ENCODE data around the gene TTYH3. TPM values are rescaled to one million over a fixed set of nuclear protein-coding genes. Genes with fewer than 3 reads are reported as not detected.

The TTYH3 gene
- total and polyA plus RNA-seq, 2 experiments from 2014 or later: 46.3 to 108 TPM

- Histone ChIP-seq H4K20me1 (ENCODE audit: insufficient read depth, poor library complexity, severe bottlenecking) (no peaks in the 10 kb centered on the region), H3K9me3 (ENCODE audit: low read depth) (no peaks in the 10 kb centered on the region), H3K4me1 (ENCODE audit: insufficient read depth) (peaks cover under 1% of the 10 kb centered on the region), H3K9me2 (replicated peaks; ENCODE audit: insufficient read depth) (no peaks in the 10 kb centered on the region), H2AFZ (no peak overlapping the region), H3K4me3 (no peak overlapping the region), H3K79me2 (no peaks in the 10 kb centered on the region), H3K27ac (no peak overlapping the region), H3K27me3 (no peaks in the 10 kb centered on the region), H3K4me2 (no peak overlapping the region), H3K36me3 (replicated peaks; ENCODE audit: insufficient read depth, low read depth) (no peaks in the 10 kb centered on the region)
- DNase-seq (ENCODE audit: low spot score): no peak
- 94% methylated on average over 11 of the region's 11 CpGs for WGBS (ENCODE audit: low lambda C conversion rate, missing lambda C conversion rate)
- no peak for TF ChIP-seq CTCF (IDR thresholded peaks at IDR 0.05; ENCODE audit: poor library complexity)
- TF ChIP-seq EZH2 (IDR thresholded peaks at IDR 0.05; ENCODE audit: borderline replicate concordance): no peak
- no peak for TF ChIP-seq EZH2phosphoT487 (IDR thresholded peaks at IDR 0.05; ENCODE audit: low read depth, severe bottlenecking, unreplicated experiment)
These were observed 29.9 kb upstream of the TTYH3 start for GRCh38 chr7:2601907-2602306.

GRCh38 chr7:2602406-2603043 is 29.3 kb upstream of the TTYH3 start:
- no peak overlapping the region for H2AFZ ChIP-seq
- WGBS (ENCODE audit: low lambda C conversion rate, missing lambda C conversion rate): 94% methylated on average over 19 of the region's 19 CpGs
- no peak overlapping the region for H3K4me2 ChIP-seq
- TF ChIP-seq EZH2 (IDR thresholded peaks at IDR 0.05; ENCODE audit: borderline replicate concordance) (no peak), CTCF (IDR thresholded peaks at IDR 0.05; ENCODE audit: poor library complexity) (no peak), EZH2phosphoT487 (IDR thresholded peaks at IDR 0.05; ENCODE audit: low read depth, severe bottlenecking, unreplicated experiment) (no peak)
- no peak overlapping the region for H3K4me3 ChIP-seq
- no peak for DNase-seq (ENCODE audit: low spot score)
- H3K36me3 ChIP-seq (replicated peaks; ENCODE audit: insufficient read depth, low read depth): no peaks in the 10 kb centered on the region
- no peak overlapping the region for H3K27ac ChIP-seq
- no peaks in the 10 kb centered on the region for H3K79me2 ChIP-seq
- H3K9me3 ChIP-seq (ENCODE audit: low read depth): no peaks in the 10 kb centered on the region
- H3K9me2 ChIP-seq (replicated peaks; ENCODE audit: insufficient read depth): no peaks in the 10 kb centered on the region
- H3K4me1 ChIP-seq (ENCODE audit: insufficient read depth): peaks cover 5% of the 10 kb centered on the region
- no peaks in the 10 kb centered on the region for H3K27me3 ChIP-seq
- no peaks in the 10 kb centered on the region for H4K20me1 ChIP-seq (ENCODE audit: insufficient read depth, poor library complexity, severe bottlenecking)

- no peaks in the 10 kb centered on the region for H4K20me1 ChIP-seq (ENCODE audit: insufficient read depth, poor library complexity, severe bottlenecking)
- H2AFZ ChIP-seq: no peak overlapping the region
- H3K27me3 ChIP-seq: no peaks in the 10 kb centered on the region
- no peak for DNase-seq (ENCODE audit: low spot score)
- no peaks in the 10 kb centered on the region for H3K9me3 ChIP-seq (ENCODE audit: low read depth)
- no peak overlapping the region for H3K4me3 ChIP-seq
- no peaks in the 10 kb centered on the region for H3K79me2 ChIP-seq
- H3K27ac ChIP-seq: no peak overlapping the region
- H3K4me1 ChIP-seq (ENCODE audit: insufficient read depth): peaks cover 5% of the 10 kb centered on the region
- 97% methylated on average over 29 of the region's 35 CpGs for WGBS (ENCODE audit: low lambda C conversion rate, missing lambda C conversion rate)
- no peaks in the 10 kb centered on the region for H3K36me3 ChIP-seq (replicated peaks; ENCODE audit: insufficient read depth, low read depth)
- no peaks in the 10 kb centered on the region for H3K9me2 ChIP-seq (replicated peaks; ENCODE audit: insufficient read depth)
- TF ChIP-seq EZH2phosphoT487 (IDR thresholded peaks at IDR 0.05; ENCODE audit: low read depth, severe bottlenecking, unreplicated experiment): no peak
- no peak for TF ChIP-seq EZH2 (IDR thresholded peaks at IDR 0.05; ENCODE audit: borderline replicate concordance)
- no peak for TF ChIP-seq CTCF (IDR thresholded peaks at IDR 0.05; ENCODE audit: poor library complexity)
- no peak overlapping the region for H3K4me2 ChIP-seq
These were observed 28.5 kb upstream of the TTYH3 start for GRCh38 chr7:2603044-2603965.

Measured in hepatocyte (in vitro differentiated cells).